ENCODE data around the gene MAPKAPK5. TPM values are rescaled to one million over a fixed set of nuclear protein-coding genes. Genes with fewer than 3 reads are reported as not detected.

Gene MAPKAPK5
- total and polyA plus RNA-seq, 2 experiments from 2014 or later, result 41.5 to 77.0 TPM

GRCh38 chr12:111858778-111859177 is 16.8 kb downstream of the MAPKAPK5 start:
- H3K4me2 ChIP-seq, result no peak overlapping the region
- H3K9me2 ChIP-seq (ENCODE audit: insufficient read depth), result no peaks in the 10 kb centered on the region
- H3K4me1 ChIP-seq (ENCODE audit: insufficient read depth), result peaks cover 4% of the 10 kb centered on the region
- H3K27ac Mint-ChIP-seq, result no peak overlapping the region
- H3K27ac ChIP-seq (ENCODE audit: low read depth), result no peak overlapping the region
- no peak for DNase-seq (ENCODE audit: low spot score)
- no peak for ATAC-seq
- H3K4me1 Mint-ChIP-seq, result peaks cover 12% of the 10 kb centered on the region
- no peaks in the 10 kb centered on the region for H3K27me3 ChIP-seq (ENCODE audit: insufficient read depth)
- peaks cover 100% of the 10 kb centered on the region for H3K79me2 ChIP-seq (replicated peaks; ENCODE audit: insufficient read depth)
- H3K36me3 ChIP-seq (ENCODE audit: insufficient read depth), result no peaks in the 10 kb centered on the region
- peaks cover 42% of the 10 kb centered on the region for H4K20me1 ChIP-seq (replicated peaks; ENCODE audit: insufficient read depth)
- H3F3A ChIP-seq (replicated peaks; ENCODE audit: low read depth), result 0 out of 2 replicates have a peak, but pooled peaks cover 4% of the 10 kb centered on the region
- no peak overlapping the region for H3K4me3 Mint-ChIP-seq
- H3K4me3 ChIP-seq, result no peak overlapping the region
- TF ChIP-seq EZH2 (IDR thresholded peaks at IDR 0.05; ENCODE audit: low read depth, unreplicated experiment) (no peak), ZNF114 (CRISPR knock-in tag; IDR thresholded peaks at IDR 0.05) (no peak), EZH2phosphoT487 (IDR thresholded peaks at IDR 0.05; ENCODE audit: unreplicated experiment) (no peak), ZNF462 (CRISPR knock-in tag; IDR thresholded peaks at IDR 0.05) (no peak), JUNB (IDR thresholded peaks at IDR 0.05; ENCODE audit: unreplicated experiment) (no peak), NANOG (IDR thresholded peaks at IDR 0.05; ENCODE audit: borderline replicate concordance) (no peak), CTCF (conservative IDR thresholded peaks at IDR 0.05; ENCODE audit: low read depth in 2 of 2) (no peak), ETS1 (IDR thresholded peaks at IDR 0.05) (no peak), CREB1 (CRISPR knock-in tag; IDR thresholded peaks at IDR 0.05; ENCODE audit: low read depth) (no peak), REST (IDR thresholded peaks at IDR 0.05; ENCODE audit: unreplicated experiment) (no peak), STAT1 (IDR thresholded peaks at IDR 0.05; ENCODE audit: unreplicated experiment) (no peak), ZNF331 (CRISPR knock-in tag; IDR thresholded peaks at IDR 0.05; ENCODE audit: low read depth) (no peak), POLR2AphosphoS5 (IDR thresholded peaks at IDR 0.05; ENCODE audit: low read depth) (no peak)
- no peaks in the 10 kb centered on the region for H3K9me3 Mint-ChIP-seq
- H2AFZ ChIP-seq, result no peak overlapping the region
- H3K27me3 Mint-ChIP-seq (ENCODE audit: insufficient read depth, low read depth, poor library complexity), result peaks cover 3% of the 10 kb centered on the region
- H3K36me3 Mint-ChIP-seq (ENCODE audit: low read depth), result peaks cover 17% of the 10 kb centered on the region
